Neural cell (in vitro differentiated cells): ENCODE data around the gene KCNIP3.
"Not testable (repeated sequence)": the region's sequence is repeated elsewhere in the genome, so short reads cannot be mapped to it uniquely, and the experiment has no call there.

Experiments
- CTCF ChIP-seq: fragments of 450-650 bp; IDR thresholded peaks from 2 replicates; pipeline ENCODE4 v1.5.1; 2014; ENCODE audit warnings: antibody characterized with exemption, mild to moderate bottlenecking, moderate library complexity; ENCODE audit not compliant: poor library complexity, severe bottlenecking
- EP300 ChIP-seq: fragments of 450-650 bp; conservative IDR thresholded peaks from 2 replicates; pipeline ENCODE4 v1.6.1; 2014; ENCODE audit warnings: antibody characterized with exemption, mild to moderate bottlenecking, moderate library complexity; ENCODE audit not compliant: poor library complexity, severe bottlenecking
- EZH2 ChIP-seq: fragments of 200-600, 300-800 bp; shearing (Covaris generic), sonication (generic); IDR thresholded peaks from 2 replicates; pipeline ENCODE4 v1.6.1; 2014; ENCODE audit warnings: antibody characterized with exemption, low read length, borderline replicate concordance, mild to moderate bottlenecking; ENCODE audit not compliant: insufficient read depth, poor library complexity, severe bottlenecking
- MXI1 ChIP-seq: fragments of 450-650 bp; conservative IDR thresholded peaks from 2 replicates; pipeline ENCODE4 v1.6.1; 2014; ENCODE audit warnings: antibody characterized with exemption, mild to moderate bottlenecking; ENCODE audit not compliant: poor library complexity, severe bottlenecking
- POLR2AphosphoS5 ChIP-seq: IDR thresholded peaks from 2 replicates; pipeline ENCODE4 v1.6.1; 2012
- RAD21 ChIP-seq: fragments of 450-650 bp; conservative IDR thresholded peaks from 2 replicates; pipeline ENCODE4 v1.6.1; 2014; ENCODE audit warnings: antibody characterized with exemption, mild to moderate bottlenecking, moderate library complexity
- REST ChIP-seq: IDR thresholded peaks from 2 replicates; pipeline ENCODE4 v1.6.1; 2012; ENCODE audit warnings: borderline replicate concordance
- SMC3 ChIP-seq: fragments of 450-650 bp; conservative IDR thresholded peaks from 2 replicates; pipeline ENCODE4 v1.6.1; 2014; ENCODE audit warnings: antibody characterized with exemption, mild to moderate bottlenecking, moderate library complexity; ENCODE audit not compliant: poor library complexity
- TAF1 ChIP-seq: IDR thresholded peaks from 2 replicates; pipeline ENCODE4 v1.6.1; 2012; ENCODE audit warnings: low read depth

GRCh38 chr2:95355486-95355885 is 58.3 kb downstream of the KCNIP3 start:
- not testable (repeated sequence) for TF ChIP-seq EP300, CTCF, REST, POLR2AphosphoS5, EZH2, TAF1, MXI1, RAD21, SMC3
